Measurements from ENCODE around the gene PIP5K1A. TPM values are rescaled to one million over a fixed set of nuclear protein-coding genes. Genes with fewer than 3 reads are reported as not detected.
A peak's percentile ranks its signal among the peaks of the same experiment; 100 is the strongest.

The PIP5K1A gene
- total and polyA plus RNA-seq, 2 of the 8 experiments (the other 6 are each of a cell fraction or from before 2014, with no cell fraction given), result 87.5 to 105 TPM

DNA sequence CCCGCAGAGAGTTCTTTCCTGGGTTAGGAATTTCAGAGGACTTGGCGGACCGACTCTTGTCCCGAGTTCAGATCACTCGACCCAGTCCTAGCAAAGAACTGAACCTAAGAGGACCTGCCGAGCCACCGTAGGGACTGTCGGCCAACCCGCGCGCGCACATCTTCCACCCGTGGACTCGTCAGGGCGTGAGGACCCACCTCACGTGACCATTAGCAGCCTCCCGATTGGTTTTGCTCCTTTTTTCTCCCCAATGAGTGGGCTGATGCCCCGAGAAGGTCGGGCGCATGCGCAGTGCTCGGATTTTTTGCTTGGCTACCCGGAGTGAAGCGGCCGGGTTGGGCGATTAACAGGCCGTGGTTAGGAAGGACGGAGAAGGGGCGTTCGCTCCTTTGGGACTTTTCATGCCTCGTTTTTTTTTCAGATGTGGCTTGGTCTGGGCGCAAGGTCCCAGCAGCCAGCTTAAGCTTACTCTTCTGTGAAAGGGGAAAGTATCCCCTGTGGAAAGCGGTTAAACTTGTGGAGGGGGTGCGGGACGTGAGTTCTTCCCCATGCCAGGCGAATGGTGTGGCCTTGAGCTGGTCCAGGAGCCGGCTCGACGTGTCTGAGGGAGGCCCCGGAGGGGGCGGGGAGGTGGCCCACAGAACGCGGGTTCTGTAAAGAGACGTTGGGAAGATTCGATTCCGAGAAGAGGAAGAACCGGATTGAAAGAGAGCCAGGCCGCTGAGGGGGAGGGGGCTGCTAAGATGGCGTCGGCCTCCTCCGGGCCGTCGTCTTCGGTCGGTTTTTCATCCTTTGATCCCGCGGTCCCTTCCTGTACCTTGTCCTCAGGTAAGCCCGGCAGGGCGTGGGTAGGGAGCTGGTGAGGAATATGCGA lies at the start of gene PIP5K1A (continued):
- TF ChIP-seq RAD21 (IDR thresholded peaks at IDR 0.05 in 1 of 2, conservative IDR thresholded peaks at IDR 0.05 in 1 of 2; ENCODE audit: low read depth in 2 of 2, low read length in 2 of 2) (no peak), TAF7 (optimal IDR thresholded peaks at IDR 0.05; ENCODE audit: borderline replicate concordance, low read depth, low read length) (peak; percentile 13), NRF1 (IDR thresholded peaks at IDR 0.05; ENCODE audit: low read depth, low read length) (peak; percentile 96), MAX (IDR thresholded peaks at IDR 0.05) (peak; percentile 60; the same call in 1 of the 2 replicates), TEAD4 (IDR thresholded peaks at IDR 0.05; ENCODE audit: low read depth, low read length) (no peak), SAP30 (IDR thresholded peaks at IDR 0.05; ENCODE audit: insufficient read depth, insufficient replicate concordance, low read length) (peak; percentile 37), GTF2F1 (IDR thresholded peaks at IDR 0.05; ENCODE audit: borderline replicate concordance, low read depth, low read length) (peak; percentile 81; the same call in 1 of the 2 replicates), BACH1 (IDR thresholded peaks at IDR 0.05; ENCODE audit: low read length) (peak; percentile 92), ASH2L (IDR thresholded peaks at IDR 0.05; ENCODE audit: low read length) (peak; percentile 78)
- TF ChIP-seq, protein P1, sequence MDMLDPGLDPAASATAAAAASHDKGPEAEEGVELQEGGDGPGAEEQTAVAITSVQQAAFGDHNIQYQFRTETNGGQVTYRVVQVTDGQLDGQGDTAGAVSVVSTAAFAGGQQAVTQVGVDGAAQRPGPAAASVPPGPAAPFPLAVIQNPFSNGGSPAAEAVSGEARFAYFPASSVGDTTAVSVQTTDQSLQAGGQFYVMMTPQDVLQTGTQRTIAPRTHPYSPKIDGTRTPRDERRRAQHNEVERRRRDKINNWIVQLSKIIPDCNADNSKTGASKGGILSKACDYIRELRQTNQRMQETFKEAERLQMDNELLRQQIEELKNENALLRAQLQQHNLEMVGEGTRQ (IDR thresholded peaks at IDR 0.05; ENCODE audit: low read length), result peak; percentile 96

Measured in H1 (cell line).